CD4-positive, alpha-beta T cell (primary cell): Measurements from ENCODE around the gene TROAP. TPM values are rescaled to one million over a fixed set of nuclear protein-coding genes. Genes with fewer than 3 reads are reported as not detected.

Source experiments
- ATAC-seq: fragments of 200-7000 bp; cut with Tn5 transposase; one replicate; pipeline ENCODE4 v1.10.0; 2022; ENCODE audit warnings: mild to moderate bottlenecking; ENCODE audit not compliant: poor library complexity
- CTCF ChIA-PET: fragments of 350-600 bp; sonication (Branson Sonifier 250); formaldehyde crosslinking; loops from one replicate; lab custom pipeline; 2021; ENCODE audit warnings: antibody characterized with exemption, inconsistent platforms; lab: Charles Lee
- POLR2A ChIA-PET: fragments of 350-600 bp; sonication (Branson Sonifier 250); formaldehyde crosslinking; loops from one replicate; lab custom pipeline; 2021; ENCODE audit warnings: antibody characterized with exemption, inconsistent platforms; lab: Charles Lee
- DNase-seq, 14 experiments: peaks; one replicate each; pipeline ENCODE4 v3.0.0-alpha.2; 2013 to 2020; ENCODE audit warnings: mixed read lengths in 2 of 14
- H3K27ac ChIP-seq, 2 donors: one replicate each; pipeline versions ENCODE4 v1.5.1 to v1.7.0; 2013; ENCODE audit warnings: low read length in 2 of 2, low read depth in 1 of 2, mild to moderate bottlenecking in 1 of 2
- H3K27me3 ChIP-seq, 2 experiments: 1 replicate in 1 of 2; 2 replicates in 1 of 2; pipeline versions ENCODE4 v1.6.1 to v1.7.0; 2013; ENCODE audit warnings: low read length in 2 of 2, control low read depth in 1 of 2, mild to moderate bottlenecking in 1 of 2, moderate library complexity in 1 of 2; ENCODE audit not compliant: insufficient read depth in 2 of 2, control insufficient read depth in 1 of 2
- H3K36me3 ChIP-seq: one replicate; pipeline ENCODE4 v1.6.1; 2013; ENCODE audit warnings: low read length, control low read depth; ENCODE audit not compliant: insufficient read depth
- H3K4me1 ChIP-seq: one replicate; pipeline ENCODE4 v1.6.1; 2013; ENCODE audit warnings: low read length, control low read depth; ENCODE audit not compliant: insufficient read depth
- H3K4me3 ChIP-seq: one replicate; pipeline ENCODE4 v1.5.1; 2013; ENCODE audit warnings: mild to moderate bottlenecking, low read length, moderate library complexity
- H3K9me3 ChIP-seq, 2 experiments: 1 replicate in 1 of 2; 2 replicates in 1 of 2; pipeline versions ENCODE4 v1.6.1 to v1.7.0; 2013; ENCODE audit warnings: low read length in 2 of 2, mild to moderate bottlenecking in 2 of 2, control low read depth in 1 of 2, moderate library complexity in 1 of 2; ENCODE audit not compliant: control insufficient read depth in 1 of 2, insufficient read depth in 1 of 2
- H3K27ac Mint-ChIP-seq: one replicate; pipeline ENCODE4 v1.8.0; 2020; ENCODE audit warnings: mixed read lengths
- H3K27me3 Mint-ChIP-seq: one replicate; pipeline ENCODE4 v1.8.0; 2021; ENCODE audit warnings: mixed read lengths
- H3K36me3 Mint-ChIP-seq: one replicate; pipeline ENCODE4 v1.8.0; 2021; ENCODE audit warnings: low read depth, mixed read lengths
- H3K4me1 Mint-ChIP-seq: one replicate; pipeline ENCODE4 v1.8.0; 2021; ENCODE audit warnings: low read depth, mixed read lengths
- H3K4me3 Mint-ChIP-seq: one replicate; pipeline ENCODE4 v1.8.0; 2020; ENCODE audit warnings: mild to moderate bottlenecking, mixed read lengths
- H3K9me3 Mint-ChIP-seq: one replicate; pipeline ENCODE4 v1.8.0; 2020; ENCODE audit warnings: mixed read lengths
- CTCF ChIP-seq: fragments of 200-600 bp; IDR thresholded peaks from one replicate; pipeline ENCODE4 v1.8.0; 2022; ENCODE audit warnings: antibody characterized with exemption, mild to moderate bottlenecking
- intact Hi-C, 2 experiments: fragments of 100-400 bp; cut with DNase I in 1 of 2; cut with micrococcal nuclease in 1 of 2; formaldehyde crosslinking; loops; one replicate each; pipeline versions ENCODE4 v1.15.1 to v1.9.0; 2023 to 2025; cut with DNase I, micrococcal nuclease
- total RNA-seq, 174 experiments: library from RNA in 2 of 174; stranded (reverse) in 2 of 174; gene quantifications; one replicate each; pipeline ENCODE4 v1.2.3 and lab custom pipeline; 2021 to 2026

Gene TROAP
- total RNA-seq, 2 experiments from 2014 or later: 0.30 to 0.31 TPM

- Mint-ChIP-seq H3K9me3 (no peaks in the 10 kb centered on the region), H3K27me3 (peaks cover 39% of the 10 kb centered on the region), H3K36me3 (no peaks in the 10 kb centered on the region), H3K27ac (no peak overlapping the region), H3K4me1 (peaks cover 7% of the 10 kb centered on the region), H3K4me3 (no peak overlapping the region)
- peak; percentile 49 for TF ChIP-seq CTCF
- POLR2A ChIA-PET: interaction anchor here (3.7 kb wide), 1 partner anchor 10 kb away, joined by 24 read pairs; the partner anchor contains the start of gene SPATS2
- Histone ChIP-seq H3K27me3 (peaks cover 18% of the 10 kb centered on the region in 2 experiments), H3K9me3 (no peaks in the 10 kb centered on the region), H3K27ac (no peak overlapping the region), H3K36me3 (no peaks in the 10 kb centered on the region), H3K4me3 (no peak overlapping the region), H3K4me1 (peaks cover 3% of the 10 kb centered on the region)
- CTCF ChIA-PET: interaction anchor here (0.5 to 3.6 kb wide), 10 partner anchors 9 to 223 kb away, joined by 3 to 85 read pairs (median 8); partner anchors contain the start of genes C1QL4, DNAJC22 and SPATS2
- DNase-seq (peak in 3 of 14 experiments; percentile 35 to 48 (median 45)), ATAC-seq (no peak)
- intact Hi-C loops: loop anchor here in 1 of 2 experiments (5.0 kb wide), 1 partner anchor 265 kb away; the partner anchor contains the start of gene PRPF40B
Observed at GRCh38 chr12:49357103-49357678, 34.1 kb downstream of the TROAP start.

GRCh38 chr12:49358483-49359141 lies 35.6 kb downstream of the TROAP start:
- no peak overlapping the region for H3K4me3 ChIP-seq
- ChIA-PET CTCF (interaction anchor here (0.6 to 3.6 kb wide), 24 partner anchors 8 to 278 kb away, joined by 3 to 85 read pairs (median 5); partner anchors contain the start of genes DNAJC22, KCNH3, SPATS2 and TROAP), POLR2A (interaction anchor here (1.0 to 3.7 kb wide), 6 partner anchors 8 to 222 kb away, joined by 3 to 24 read pairs (median 4); partner anchors contain the start of genes DNAJC22 and SPATS2)
- no peak overlapping the region for H3K27ac ChIP-seq
- DNase-seq (peak in 8 of 14 experiments; percentile 31 to 86 (median 62)), ATAC-seq (peak; percentile 96)
- Mint-ChIP-seq H3K4me1 (peaks cover 7% of the 10 kb centered on the region), H3K4me3 (peak overlapping the region; percentile 34), H3K27ac (no peak overlapping the region), H3K9me3 (no peaks in the 10 kb centered on the region), H3K27me3 (peaks cover 29% of the 10 kb centered on the region), H3K36me3 (no peaks in the 10 kb centered on the region)
- intact Hi-C loops: loop anchor here (1.0 to 5.0 kb wide), 6 partner anchors 156 to 264 kb away; partner anchors contain the start of gene PRPF40B (in 1 of the 2)
- TF ChIP-seq CTCF: peak; percentile 78
- H3K36me3 ChIP-seq: no peaks in the 10 kb centered on the region
- H3K9me3 ChIP-seq: no peaks in the 10 kb centered on the region
- peaks cover 3% of the 10 kb centered on the region for H3K4me1 ChIP-seq
- peaks cover 9 to 12% of the 10 kb centered on the region in 2 experiments for H3K27me3 ChIP-seq

- ChIA-PET CTCF (interaction anchor here (2.4 to 3.6 kb wide), 4 partner anchors 13 to 220 kb away, joined by 12 to 85 read pairs (median 34); partner anchors contain the start of gene DNAJC22), POLR2A (interaction anchor here (1.8 to 3.7 kb wide), 2 partner anchors 7 to 155 kb away, joined by 19 to 24 read pairs; partner anchors contain the start of gene SPATS2)
- H3K27me3 ChIP-seq: peaks cover 0 to 7% of the 10 kb centered on the region in 2 experiments
- no peaks in the 10 kb centered on the region for H3K9me3 ChIP-seq
- Mint-ChIP-seq H3K36me3 (no peaks in the 10 kb centered on the region), H3K9me3 (no peaks in the 10 kb centered on the region), H3K27ac (no peak overlapping the region), H3K27me3 (peaks cover 22% of the 10 kb centered on the region), H3K4me3 (no peak overlapping the region), H3K4me1 (peaks cover 7% of the 10 kb centered on the region)
- peaks cover 3% of the 10 kb centered on the region for H3K4me1 ChIP-seq
- H3K4me3 ChIP-seq: no peak overlapping the region
- no peak overlapping the region for H3K27ac ChIP-seq
- intact Hi-C loops: loop anchor here in 1 of 2 experiments (1.0 to 10.0 kb wide), 3 partner anchors 222 to 345 kb away; partner anchors contain the start of genes FMNL3 and PRPF40B
- no peak for ATAC-seq
- no peaks in the 10 kb centered on the region for H3K36me3 ChIP-seq
- TF ChIP-seq CTCF: no peak
- DNase-seq: no peak
Observed at GRCh38 chr12:49359671-49360070, 36.6 kb downstream of the TROAP start.
